ENCODE results near the gene C1orf21.

Gene C1orf21

DNA sequence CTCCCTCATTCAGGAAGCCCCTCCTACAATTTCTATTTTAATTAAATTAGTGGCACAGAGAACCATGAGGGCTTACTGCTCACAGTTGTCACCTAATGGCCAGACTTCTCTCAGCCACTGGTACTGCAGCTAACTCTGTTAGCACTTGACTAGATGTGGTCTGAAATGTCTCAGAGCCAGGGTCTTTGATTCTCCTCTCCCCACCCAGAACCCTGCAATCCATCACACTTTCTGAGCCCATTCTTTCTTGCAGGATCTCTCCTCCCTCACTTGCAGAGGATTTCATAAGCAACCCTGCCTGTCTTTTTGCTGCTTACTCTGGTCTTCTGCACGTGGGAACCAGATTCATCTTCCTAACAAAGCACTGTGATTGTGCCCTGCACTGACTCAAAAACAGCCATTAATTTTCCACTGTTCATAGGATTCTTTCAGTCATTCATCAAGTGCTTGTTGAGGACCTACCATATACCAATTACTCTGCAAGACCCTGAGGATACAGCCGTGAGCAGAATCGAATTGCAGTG lies 259.4 kb downstream of the C1orf21 start:
- TF ChIP-seq CTCF (IDR thresholded peaks at IDR 0.05; ENCODE audit: low read depth, low read length), result no peak

DNA sequence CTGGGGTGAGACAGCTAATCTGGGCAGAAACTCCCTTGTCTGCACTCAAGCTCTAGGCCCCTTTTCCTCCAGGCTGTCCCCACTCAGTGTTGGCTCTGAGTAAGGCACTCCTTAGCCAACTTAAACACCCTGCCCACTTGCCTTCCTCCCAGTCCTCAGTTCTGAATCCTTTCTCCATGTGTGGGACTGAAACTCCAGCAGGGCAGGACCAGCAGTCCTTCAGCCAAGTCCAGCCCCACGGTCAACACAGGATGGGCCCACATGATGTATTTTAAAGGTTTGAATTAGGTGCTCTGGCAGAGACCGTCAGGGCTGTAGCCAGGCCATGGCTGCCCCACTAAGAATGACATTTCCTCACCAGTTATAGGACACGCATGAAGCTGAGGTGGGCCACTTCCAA lies 260.0 kb downstream of the C1orf21 start:
- DNase-seq (ENCODE audit: extremely low read depth, low read depth), result no peak
- no peak for TF ChIP-seq CTCF (IDR thresholded peaks at IDR 0.05; ENCODE audit: low read depth, low read length)

More for the DNA sequence above, 259.4 kb downstream of the C1orf21 start:
- DNase-seq (ENCODE audit: extremely low read depth, low read depth), result no peak

DNA sequence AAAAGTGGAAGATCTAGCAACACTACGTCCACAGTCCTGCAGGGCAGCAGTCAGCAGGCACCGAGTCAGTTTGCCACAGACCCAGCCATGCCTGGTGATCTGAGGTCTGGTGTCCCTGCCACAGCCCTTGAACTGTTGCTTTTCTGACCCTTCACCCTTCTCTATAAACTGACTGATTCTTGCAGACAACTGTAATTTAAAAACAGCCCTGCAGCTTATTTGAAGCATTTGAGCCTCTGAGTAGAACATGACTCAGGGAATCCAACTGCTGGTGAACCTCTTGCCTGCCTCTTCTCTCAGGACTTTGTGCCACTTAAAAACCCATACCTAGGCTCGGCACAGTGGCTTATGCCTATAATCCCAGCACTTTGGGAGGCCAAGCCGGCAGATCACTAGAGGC lies 260.6 kb downstream of the C1orf21 start:
- no peak for DNase-seq (ENCODE audit: extremely low read depth, low read depth)
- TF ChIP-seq CTCF (IDR thresholded peaks at IDR 0.05; ENCODE audit: low read depth, low read length), result no peak

DNA sequence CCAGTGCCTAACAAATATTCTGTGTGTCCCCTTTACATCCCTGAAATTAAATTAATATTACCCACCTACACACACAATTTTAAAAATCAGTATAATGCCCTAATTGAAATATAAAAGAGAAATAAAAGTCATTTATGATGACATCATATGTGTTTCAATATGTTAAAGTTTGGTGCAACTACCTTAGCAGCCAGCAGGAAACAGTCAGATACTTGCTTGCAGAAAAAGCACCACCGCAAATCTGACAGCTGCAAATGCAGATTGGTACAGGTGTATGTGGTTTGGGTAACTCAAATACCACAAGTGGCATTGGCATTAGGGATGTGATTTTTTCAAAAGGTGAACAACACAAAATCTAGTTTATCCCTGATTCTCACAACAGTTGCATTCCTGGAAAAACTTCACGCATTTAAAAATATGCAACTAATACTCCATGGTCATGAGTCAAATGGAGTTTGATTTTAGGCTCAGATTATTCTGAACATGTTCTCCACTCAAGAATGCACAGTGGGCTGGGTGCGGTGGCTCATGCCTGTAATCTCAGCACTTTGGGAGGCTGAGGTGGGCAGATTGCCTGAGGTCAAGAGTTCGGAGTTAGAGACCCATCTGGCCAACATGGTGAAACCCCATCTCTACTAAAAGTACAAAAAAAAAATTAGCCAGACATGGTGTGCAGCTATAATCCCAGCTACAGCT lies 261.5 kb downstream of the C1orf21 start:
- no peak for TF ChIP-seq CTCF (IDR thresholded peaks at IDR 0.05; ENCODE audit: low read depth, low read length)
- no peak for DNase-seq (ENCODE audit: extremely low read depth, low read depth)

DNA sequence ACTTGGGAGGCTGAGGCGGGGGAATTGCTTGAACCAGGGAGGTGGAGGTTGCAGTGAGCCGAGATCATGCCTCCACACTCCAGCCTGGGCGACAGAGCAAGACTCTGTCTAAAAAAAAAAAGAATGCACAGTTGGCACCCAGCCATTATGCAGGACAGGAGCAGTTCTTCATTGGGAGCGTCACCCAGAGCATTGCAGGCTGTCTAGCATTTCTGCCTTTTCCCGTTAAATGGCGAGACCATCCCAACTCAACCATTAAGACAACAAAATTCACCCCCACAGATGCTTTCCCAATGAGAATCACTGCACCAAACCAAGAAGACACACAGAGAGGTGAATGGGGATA lies 262.0 kb downstream of the C1orf21 start:
- DNase-seq (ENCODE audit: extremely low read depth, low read depth), result no peak
- TF ChIP-seq CTCF (IDR thresholded peaks at IDR 0.05; ENCODE audit: low read depth, low read length), result no peak

- DNase-seq (ENCODE audit: extremely low read depth, low read depth), result no peak
Observed at GRCh38 chr1:184649451-184649888, 262.6 kb downstream of the C1orf21 start.

More at GRCh38 chr1:184649451-184649888, 262.6 kb downstream of the C1orf21 start:
- TF ChIP-seq CTCF (IDR thresholded peaks at IDR 0.05; ENCODE audit: low read depth, low read length), result no peak
